HG03442 (cell line): ENCODE results near the gene AUTS2.

ENCODE experiments used
- ATAC-seq: cut with Tn5 transposase; IDR thresholded peaks from one replicate; pipeline ENCODE4 v1.9.1; 2021; ENCODE audit warnings: mild to moderate bottlenecking, moderate library complexity; ENCODE audit not compliant: unreplicated experiment

Gene AUTS2

DNA sequence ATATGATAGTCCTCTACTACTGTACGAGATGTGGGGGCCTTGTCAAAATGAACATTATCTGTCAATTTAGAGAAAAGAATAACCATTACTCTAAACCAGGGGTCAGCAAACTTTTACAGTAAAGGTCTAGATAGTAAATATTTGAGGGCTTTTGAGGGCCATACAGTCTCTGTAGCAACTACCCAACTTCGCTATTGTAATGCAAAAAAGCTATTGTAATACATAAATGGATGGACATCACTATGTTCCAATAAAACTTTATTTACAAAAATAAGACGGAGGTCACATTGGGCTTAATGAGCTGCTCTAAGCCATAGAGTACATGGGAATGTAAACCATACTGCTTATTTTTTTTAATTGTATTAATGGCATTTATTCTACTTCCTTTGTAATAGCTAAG, 1055.9 kb downstream of the AUTS2 start:
- no peak for ATAC-seq

GRCh38 chr7:70654979-70655378, 1056.7 kb downstream of the AUTS2 start:
- ATAC-seq: no peak

DNA sequence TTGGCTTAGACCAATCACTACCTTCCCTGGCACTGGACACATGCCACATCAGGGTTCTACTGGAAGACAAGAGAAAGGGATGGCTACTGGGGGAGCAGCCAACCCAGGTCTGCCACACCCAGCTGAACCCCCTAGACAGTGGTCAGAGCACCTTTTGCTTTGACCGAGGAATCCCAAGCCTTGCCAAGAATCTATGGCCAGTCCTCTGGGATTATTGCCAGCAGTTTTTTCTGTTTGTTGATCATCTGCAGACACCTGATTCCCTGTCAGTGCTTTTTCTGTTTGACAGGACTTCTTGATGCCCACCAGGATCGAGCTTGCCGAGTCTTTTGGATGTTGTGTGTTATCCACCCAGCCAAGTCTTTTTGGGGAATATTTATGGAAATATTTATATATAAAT, 1057.4 kb downstream of the AUTS2 start:
- ATAC-seq: no peak

- no peak for ATAC-seq
These were observed 1059.3 kb downstream of the AUTS2 start for GRCh38 chr7:70657571-70657970.

- ATAC-seq: no peak
These were observed 1059.8 kb downstream of the AUTS2 start for GRCh38 chr7:70657989-70658632.

- no peak for ATAC-seq
These were observed 1061.0 kb downstream of the AUTS2 start for GRCh38 chr7:70659263-70659662.

DNA sequence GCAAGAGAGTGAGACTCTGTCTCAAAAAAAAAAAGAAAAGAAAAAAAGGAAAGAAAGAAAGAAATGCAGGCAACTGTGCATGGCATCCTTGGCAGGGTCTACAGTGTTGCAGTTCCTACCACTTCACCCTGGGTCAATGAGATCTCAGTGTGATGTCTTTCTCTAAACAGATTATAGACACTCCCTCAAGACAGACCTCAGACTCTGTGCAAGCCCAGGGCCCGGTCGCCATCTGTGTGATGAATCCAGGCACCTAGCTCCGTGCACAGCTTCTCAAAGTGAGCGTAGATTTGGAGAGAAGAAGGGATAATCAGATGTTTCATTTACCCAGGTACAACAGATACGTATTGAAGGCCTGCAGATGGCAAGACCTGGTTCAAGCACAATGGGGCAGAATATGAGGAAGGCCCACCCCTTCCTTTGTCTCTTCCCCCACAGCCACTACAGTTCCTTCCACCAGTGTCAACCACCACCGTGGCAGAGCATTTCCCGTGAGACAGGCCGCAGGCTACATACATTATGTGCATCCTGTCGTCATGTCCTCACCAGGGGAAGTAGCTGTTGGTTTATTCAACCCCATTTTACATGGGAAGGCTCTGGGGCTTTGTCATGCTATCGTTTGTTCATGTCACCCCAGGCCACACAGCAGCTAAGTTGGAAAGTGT, 1062.0 kb downstream of the AUTS2 start:
- ATAC-seq: no peak

DNA sequence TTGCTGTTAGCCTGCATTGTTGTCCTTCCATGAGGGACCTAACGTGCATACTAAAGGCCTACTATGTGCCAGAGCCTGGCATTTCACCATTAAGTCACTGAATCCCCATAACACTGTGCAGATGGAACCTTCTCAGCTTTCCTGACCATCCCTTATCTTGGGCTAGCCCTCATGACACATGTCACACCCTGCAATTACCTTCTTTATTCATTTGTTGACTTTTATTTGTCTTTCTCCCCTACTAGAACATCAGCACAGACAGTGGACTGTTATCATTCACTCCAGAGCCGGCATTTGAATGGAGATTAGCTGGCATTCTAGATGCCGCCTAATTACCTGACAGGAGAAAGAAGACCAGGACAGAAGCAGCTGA, 1062.5 kb downstream of the AUTS2 start:
- ATAC-seq: no peak

DNA sequence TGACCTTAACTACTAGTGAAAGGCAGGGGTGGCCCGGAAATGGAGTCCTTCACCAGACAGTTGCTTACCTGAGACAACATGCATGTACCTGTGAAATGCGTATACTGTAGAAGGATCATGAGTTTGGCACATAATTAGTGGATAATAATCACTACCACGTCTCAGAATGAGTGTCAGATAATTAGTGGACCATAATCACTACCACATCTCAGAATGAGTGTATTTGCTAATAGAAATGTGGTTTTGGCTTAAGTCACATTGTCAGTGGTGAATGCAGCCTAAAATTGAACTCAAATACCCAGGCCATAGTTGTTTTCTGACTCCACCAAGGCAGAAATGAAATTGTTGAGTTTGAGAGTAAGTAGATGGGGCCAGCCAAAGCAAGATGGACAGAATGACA, 1065.4 kb downstream of the AUTS2 start:
- no peak for ATAC-seq

DNA sequence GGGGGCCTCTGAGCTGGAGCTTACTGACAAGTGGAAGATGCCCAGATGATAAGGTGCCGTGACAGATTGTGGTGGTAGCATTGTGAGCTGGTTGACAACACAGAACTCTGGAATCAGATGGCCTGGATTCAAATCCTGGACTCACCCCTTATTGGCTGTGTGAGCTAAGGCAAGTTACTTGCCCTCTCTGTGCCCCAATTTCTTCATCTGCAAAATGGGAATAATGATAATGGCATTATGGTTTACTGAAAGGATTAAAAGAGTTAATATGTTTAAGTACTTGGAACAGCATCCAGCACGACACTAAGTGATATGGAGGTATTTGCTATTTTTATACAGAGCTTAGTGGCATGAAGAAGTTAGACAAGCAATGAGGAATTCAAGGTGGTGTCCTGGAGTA, 1067.7 kb downstream of the AUTS2 start:
- ATAC-seq: no peak

- ATAC-seq: no peak
These were observed 1069.1 kb downstream of the AUTS2 start for GRCh38 chr7:70667406-70667805.

- peak; percentile 81 for ATAC-seq
These were observed 1070.5 kb downstream of the AUTS2 start for GRCh38 chr7:70668606-70669358.

- no peak for ATAC-seq
These were observed 1071.6 kb downstream of the AUTS2 start for GRCh38 chr7:70669854-70670253.

GRCh38 chr7:70670288-70670687, 1072.0 kb downstream of the AUTS2 start:
- no peak for ATAC-seq

DNA sequence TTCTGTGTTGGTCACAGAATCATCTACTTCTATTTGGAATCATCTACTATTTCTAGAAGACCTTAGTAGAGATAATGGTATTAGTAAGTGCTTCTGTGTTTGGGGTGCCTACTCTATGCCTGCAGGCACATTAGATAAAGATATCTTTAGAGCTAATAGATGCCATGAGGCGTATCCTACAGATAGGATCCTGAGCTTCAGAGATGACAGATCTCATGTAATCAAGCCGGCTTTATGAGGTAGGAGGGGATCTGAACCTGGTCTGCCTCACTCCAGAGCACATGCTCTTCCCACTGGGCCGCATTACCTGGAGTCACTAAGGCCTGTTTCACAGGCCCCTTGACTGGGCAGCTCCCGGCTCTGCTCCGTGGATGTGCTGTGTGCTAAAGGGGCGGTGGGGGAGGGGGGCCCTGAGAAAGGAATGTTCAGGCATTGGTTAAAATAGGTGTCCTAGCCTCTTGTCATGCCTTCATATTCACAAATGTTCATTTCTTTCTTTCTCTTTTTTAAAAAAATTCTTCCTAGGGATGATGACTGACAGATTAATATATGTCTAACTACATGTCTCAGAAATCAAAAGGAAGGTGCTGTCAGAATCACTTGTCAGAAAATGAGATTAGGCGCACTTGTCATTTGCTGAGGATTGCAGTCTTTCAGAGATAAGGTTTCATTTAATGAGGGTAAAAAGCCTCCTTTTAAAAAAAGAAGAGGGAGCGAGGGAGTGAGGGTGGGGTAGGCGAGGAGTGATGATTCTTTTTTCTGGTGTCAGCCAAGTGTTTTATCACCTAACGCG, 1075.7 kb downstream of the AUTS2 start:
- ATAC-seq: no peak

DNA sequence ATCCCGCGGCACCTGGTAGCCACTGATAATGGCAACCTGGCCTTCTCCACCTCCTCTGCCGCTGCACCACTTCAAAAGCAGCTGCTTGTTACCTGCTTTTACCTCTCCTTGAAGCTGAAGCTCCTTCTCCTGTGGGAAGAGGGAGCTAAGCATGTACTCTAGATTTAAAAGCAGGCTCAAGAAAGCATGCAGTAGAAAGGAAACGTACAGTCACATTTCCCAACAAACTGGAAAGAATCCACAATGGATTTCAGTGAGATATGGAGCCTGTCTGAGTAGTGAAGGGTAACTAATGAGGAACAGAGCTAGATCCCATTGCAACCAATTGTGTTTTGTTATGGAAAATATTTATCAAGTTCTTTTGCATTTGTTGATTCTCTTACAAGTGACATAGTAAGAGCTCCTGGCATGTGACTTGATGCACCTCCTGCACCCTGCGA, 1076.3 kb downstream of the AUTS2 start:
- ATAC-seq: no peak

DNA sequence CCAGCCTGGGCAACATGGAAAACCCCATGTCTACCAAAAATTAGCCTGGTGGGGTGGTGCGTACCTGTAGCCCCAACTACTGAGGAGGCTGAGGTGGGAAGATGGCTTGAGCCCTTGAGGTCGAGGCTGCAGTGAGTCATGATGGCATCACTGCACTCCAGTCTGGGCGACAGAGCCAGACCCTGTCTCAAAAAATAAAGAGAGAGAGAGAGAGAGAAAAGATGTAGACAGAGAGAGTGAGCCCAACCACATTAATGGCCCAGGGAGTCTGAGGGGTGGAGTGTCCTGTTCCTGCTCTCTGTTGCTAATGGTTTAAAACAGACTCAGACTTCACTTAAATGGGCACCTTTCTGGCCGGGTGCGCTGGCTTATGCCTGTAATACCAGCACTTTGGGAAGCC, 1078.0 kb downstream of the AUTS2 start:
- ATAC-seq: no peak

- peak; percentile 32 for ATAC-seq
These were observed 1080.5 kb downstream of the AUTS2 start for GRCh38 chr7:70678621-70679251.

DNA sequence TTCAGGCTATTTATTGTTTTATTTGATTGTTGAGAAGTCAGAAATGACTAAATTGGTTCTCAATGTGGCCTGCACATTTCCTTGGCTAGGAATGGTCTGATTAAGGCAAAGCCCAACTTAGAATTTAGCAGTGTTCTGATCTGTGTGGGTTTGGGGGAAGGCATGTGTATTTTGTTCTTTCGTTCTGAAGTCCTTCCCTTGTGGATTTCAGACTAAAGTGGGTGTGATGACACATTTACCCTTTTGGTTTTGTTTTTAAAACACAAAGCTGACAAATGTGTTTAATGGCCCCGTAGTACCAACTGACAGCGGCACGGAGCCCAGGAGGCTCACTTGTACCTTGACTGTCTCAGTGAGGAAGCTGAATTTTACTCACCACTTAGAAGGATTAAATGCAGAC, 1081.4 kb downstream of the AUTS2 start:
- peak; percentile 55 for ATAC-seq

DNA sequence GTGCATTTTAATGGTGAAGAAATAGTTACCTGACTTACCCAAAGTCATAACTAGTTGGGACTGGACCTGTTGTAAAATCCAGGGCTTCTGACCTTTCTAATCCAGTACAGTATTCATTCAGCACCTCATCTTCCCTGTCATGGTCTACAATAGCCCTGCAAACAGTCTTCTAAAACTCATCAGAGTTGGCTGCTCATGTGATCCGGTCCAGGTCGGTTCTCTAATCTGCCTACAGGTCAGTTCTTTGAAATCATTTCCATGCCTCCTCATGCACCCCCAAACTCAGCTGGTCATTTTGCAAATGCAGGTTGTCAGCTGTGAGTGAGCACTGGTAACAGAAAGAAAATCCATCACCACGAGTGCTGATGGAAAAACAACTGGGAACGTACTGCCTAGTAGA, 1082.0 kb downstream of the AUTS2 start:
- ATAC-seq: no peak
